Keratinocyte (primary cell): ENCODE measurements around the gene RTKN2.

Experiments used
- CTCF ChIP-seq, 3 experiments: IDR thresholded peaks in 1 of 3; conservative IDR thresholded peaks in 1 of 3; optimal IDR thresholded peaks in 1 of 3; 2 replicates in 2 of 3; 3 replicates in 1 of 3; pipeline versions ENCODE3 to v1.5.1; 2011; ENCODE audit warnings: low read length in 3 of 3, mild to moderate bottlenecking in 3 of 3, moderate library complexity in 2 of 3, control low read depth in 1 of 3, inconsistent platforms in 1 of 3; ENCODE audit not compliant: insufficient read depth in 2 of 3; ENCODE audit errors: extremely low read depth in 1 of 3
- EZH2 ChIP-seq: IDR thresholded peaks from one replicate; pipeline ENCODE4 v1.6.1; 2012; ENCODE audit warnings: inconsistent platforms, mild to moderate bottlenecking, low read length, moderate library complexity

DNA sequence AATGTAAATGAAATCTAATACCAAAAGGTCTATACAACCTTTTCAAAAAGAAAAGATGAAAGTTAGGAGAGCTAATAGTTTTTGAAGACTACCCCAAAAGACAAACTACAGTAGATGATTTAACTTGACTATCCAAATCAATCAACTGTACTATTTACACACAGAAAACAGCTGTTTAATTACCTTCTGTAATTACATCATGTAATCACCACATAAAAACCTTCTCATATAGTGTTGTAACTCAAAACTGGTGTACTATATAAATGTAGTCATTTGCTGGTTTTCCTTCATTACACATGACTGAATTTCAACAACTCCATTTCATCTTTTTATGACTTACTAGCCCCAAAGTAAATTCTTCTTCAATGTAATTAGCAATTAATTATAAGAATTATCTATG is 4.5 kb downstream of the RTKN2 start:
- TF ChIP-seq CTCF (optimal IDR thresholded peaks at IDR 0.05 in 1 of 3, IDR thresholded peaks at IDR 0.05 in 1 of 3, conservative IDR thresholded peaks at IDR 0.05 in 1 of 3; ENCODE audit: extremely low read depth in 1 of 3, insufficient read depth in 2 of 3, low read length in 3 of 3) (no peak), EZH2 (no peak)
